ENCODE results near the gene ZNRF3. TPM values are rescaled to one million over a fixed set of nuclear protein-coding genes. Genes with fewer than 3 reads are reported as not detected.
"Not testable (repeated sequence)": the region's sequence is repeated elsewhere in the genome, so short reads cannot be mapped to it uniquely, and the experiment has no call there.

ZNRF3 gene
- total RNA-seq, 1 donor from 2014 or later = 7.9 TPM

DNA sequence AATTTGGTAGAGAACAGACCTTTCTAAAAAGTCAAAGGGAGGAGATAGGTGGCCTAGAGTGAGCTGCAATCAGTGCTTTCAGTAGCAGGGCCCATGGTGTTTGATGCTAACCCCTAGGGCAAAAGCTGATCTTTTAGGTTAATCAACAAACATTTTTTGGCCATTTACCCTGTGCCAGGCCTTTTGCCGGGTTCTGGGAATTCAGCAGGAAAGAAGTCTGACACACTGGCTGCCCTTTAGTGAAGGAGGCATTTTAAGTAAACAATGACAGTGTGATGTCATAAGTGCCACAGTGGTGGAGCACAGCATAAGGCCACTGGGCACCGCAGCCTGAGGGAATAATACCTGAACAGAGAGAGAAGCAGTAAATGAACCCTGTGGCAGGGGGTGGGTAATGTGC is 149.2 kb downstream of the ZNRF3 start:
- Histone ChIP-seq H3K27me3 (no peaks in the 10 kb centered on the region), H3K4me3 (no peak overlapping the region), H3K4me1 (peaks cover 32% of the 10 kb centered on the region), H3K27ac (peak overlapping the region; percentile 91), H3K36me3 (no peaks in the 10 kb centered on the region), H3K9me3 (no peaks in the 10 kb centered on the region)
- TF ChIP-seq, protein P1, sequence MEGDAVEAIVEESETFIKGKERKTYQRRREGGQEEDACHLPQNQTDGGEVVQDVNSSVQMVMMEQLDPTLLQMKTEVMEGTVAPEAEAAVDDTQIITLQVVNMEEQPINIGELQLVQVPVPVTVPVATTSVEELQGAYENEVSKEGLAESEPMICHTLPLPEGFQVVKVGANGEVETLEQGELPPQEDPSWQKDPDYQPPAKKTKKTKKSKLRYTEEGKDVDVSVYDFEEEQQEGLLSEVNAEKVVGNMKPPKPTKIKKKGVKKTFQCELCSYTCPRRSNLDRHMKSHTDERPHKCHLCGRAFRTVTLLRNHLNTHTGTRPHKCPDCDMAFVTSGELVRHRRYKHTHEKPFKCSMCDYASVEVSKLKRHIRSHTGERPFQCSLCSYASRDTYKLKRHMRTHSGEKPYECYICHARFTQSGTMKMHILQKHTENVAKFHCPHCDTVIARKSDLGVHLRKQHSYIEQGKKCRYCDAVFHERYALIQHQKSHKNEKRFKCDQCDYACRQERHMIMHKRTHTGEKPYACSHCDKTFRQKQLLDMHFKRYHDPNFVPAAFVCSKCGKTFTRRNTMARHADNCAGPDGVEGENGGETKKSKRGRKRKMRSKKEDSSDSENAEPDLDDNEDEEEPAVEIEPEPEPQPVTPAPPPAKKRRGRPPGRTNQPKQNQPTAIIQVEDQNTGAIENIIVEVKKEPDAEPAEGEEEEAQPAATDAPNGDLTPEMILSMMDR (IDR thresholded peaks at IDR 0.05) = no peak
- TF ChIP-seq POLR2A (IDR thresholded peaks at IDR 0.05) (no peak), POLR2AphosphoS5 (IDR thresholded peaks at IDR 0.05; ENCODE audit: insufficient read depth in 1 of 2, low read depth in 1 of 2) (no peak)
- no peak for DNase-seq (ENCODE audit: extremely low spot score in 2 of 2)
- intact Hi-C loops (cut with DNase I) = no loop called here

DNA sequence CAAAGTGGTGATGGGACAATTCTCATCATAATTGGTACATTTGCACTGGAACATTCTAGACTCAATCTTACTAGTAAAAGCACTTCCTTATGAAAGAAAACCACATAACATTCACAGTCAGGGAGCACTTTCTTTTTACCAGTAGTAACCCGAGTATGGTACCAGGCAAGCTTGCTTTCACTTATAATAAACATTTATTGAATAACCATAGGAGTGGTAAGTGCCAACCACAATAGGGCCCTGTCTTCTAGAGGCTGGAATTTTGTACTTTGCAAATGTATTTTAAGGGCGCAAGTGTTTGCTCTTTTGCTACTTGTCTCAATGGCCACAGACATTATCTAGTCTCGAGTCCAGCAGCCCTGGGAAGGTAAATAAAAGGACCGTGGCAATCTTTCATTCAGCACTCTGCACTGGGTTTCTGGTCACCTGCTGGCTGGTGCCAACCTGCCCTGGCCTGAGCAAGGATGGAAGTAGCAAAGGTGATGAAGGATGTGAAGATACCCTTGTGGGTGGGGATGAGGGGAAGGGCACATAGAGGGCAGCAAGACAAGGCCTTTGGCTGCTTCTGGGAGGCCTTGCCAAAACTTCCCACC is 154.1 kb downstream of the ZNRF3 start:
- no peak overlapping the region for H3K27ac ChIP-seq
- H3K4me3 ChIP-seq = no peak overlapping the region
- TF ChIP-seq, protein P1 (IDR thresholded peaks at IDR 0.05) = no peak
- no peak for TF ChIP-seq POLR2A (IDR thresholded peaks at IDR 0.05)
- no peak for TF ChIP-seq POLR2AphosphoS5 (IDR thresholded peaks at IDR 0.05; ENCODE audit: insufficient read depth in 1 of 2, low read depth in 1 of 2)
- H3K27me3 ChIP-seq = no peaks in the 10 kb centered on the region
- no peaks in the 10 kb centered on the region for H3K9me3 ChIP-seq
- intact Hi-C loops (cut with DNase I) = no loop called here
- no peaks in the 10 kb centered on the region for H3K36me3 ChIP-seq
- peaks cover 7% of the 10 kb centered on the region for H3K4me1 ChIP-seq
- no peak for DNase-seq (ENCODE audit: extremely low spot score in 2 of 2)

DNA sequence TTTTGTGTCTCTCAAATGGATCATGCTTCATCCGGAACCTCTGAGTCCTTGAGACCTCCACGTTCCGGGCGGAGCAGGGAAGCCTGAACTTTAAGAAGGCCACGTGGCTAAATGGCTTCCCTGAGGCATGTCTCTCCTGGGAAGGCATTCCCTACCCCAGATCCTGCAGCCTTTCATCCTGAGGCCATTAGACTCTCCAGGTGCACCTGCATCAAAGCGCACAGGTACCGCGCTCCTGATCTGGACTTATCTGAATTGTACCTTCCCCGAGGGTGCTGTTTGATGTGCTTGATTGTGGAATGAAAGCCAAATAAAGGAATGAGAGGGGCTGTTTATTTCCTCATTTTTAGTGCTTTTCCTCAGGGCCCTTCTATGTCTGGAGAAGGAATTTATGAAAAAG is 155.8 kb downstream of the ZNRF3 start:
- H3K27me3 ChIP-seq = no peaks in the 10 kb centered on the region
- no peaks in the 10 kb centered on the region for H3K9me3 ChIP-seq
- H3K27ac ChIP-seq = no peak overlapping the region
- no peak for DNase-seq (ENCODE audit: extremely low spot score in 2 of 2)
- H3K4me3 ChIP-seq = no peak overlapping the region
- intact Hi-C loops (cut with DNase I) = no loop called here
- no peaks in the 10 kb centered on the region for H3K36me3 ChIP-seq
- TF ChIP-seq POLR2AphosphoS5 (IDR thresholded peaks at IDR 0.05; ENCODE audit: insufficient read depth in 1 of 2, low read depth in 1 of 2) (no peak), POLR2A (IDR thresholded peaks at IDR 0.05) (no peak)
- TF ChIP-seq, protein P1 (IDR thresholded peaks at IDR 0.05) = no peak
- H3K4me1 ChIP-seq = peaks cover 9% of the 10 kb centered on the region

DNA sequence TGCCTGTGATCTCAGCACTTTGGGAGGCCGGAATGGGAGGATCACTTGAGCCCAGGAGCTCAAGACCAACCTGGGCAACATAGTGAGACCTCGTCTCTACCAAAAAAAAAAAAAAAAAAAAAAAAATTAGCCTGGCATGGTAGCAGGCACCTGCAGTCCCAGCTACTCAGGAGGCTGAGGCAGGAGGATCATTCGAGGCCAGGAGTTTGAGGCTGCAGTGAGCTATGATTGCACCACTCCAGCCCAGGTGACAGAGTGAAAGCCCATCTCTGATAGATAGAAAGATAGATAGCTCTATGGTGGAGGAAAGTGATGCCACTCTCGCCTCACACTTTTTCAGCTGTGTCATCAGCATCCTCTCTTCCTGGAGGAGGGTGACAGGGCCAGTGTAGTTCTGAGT is 156.3 kb downstream of the ZNRF3 start:
- H3K4me3 ChIP-seq; H3K9me3 ChIP-seq; H3K36me3 ChIP-seq; H3K27me3 ChIP-seq; DNase-seq (ENCODE audit: extremely low spot score in 2 of 2); H3K27ac ChIP-seq: not testable (repeated sequence)
- intact Hi-C loops (cut with DNase I) = loop anchor here (5.0 kb wide), 2 partner anchors 177 to 192 kb away; no protein-coding TSS in a partner anchor
- peaks cover 15% of the 10 kb centered on the region for H3K4me1 ChIP-seq

DNA sequence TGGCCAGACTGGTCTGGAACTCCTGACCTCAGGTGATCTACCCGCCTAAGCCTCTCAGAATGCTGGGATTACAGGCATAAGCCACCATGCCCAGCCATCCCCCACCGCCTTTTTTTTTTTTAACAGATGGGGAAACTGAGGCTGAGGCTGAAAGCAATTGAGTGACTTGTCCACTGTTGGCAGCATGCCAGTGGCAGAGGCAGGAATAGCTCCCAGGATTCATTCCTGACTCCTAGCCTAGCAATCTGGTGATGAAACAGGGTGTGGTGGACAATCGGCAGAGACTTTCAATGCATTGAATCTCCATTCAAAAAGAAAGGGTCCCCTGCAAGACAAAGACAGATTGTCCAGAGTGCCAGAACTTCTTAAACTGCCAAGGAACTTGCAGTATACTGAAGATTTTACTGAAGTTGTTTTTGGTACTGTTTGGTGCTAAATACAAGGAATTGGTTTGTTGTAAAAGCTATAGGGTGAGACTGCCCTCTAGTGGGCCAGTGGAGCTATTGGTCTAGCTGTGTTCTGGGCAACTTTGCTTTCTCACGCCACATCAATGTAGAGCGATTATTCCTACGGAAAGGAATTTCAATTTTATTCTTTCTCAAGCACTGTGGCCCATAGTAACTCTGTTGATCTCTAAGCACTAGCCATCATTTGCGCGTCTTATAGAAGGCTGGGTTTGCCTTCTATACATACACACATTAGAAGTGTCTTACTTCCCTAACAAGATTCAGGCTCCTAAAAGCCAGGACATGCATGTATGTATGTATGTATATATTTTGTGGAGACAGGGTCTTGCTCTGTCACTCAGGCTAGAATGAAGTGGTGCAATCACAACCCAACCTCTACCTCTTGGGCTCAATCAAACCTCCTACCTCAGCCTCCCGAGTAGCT is 157.3 kb downstream of the ZNRF3 start:
- no peaks in the 10 kb centered on the region for H3K27me3 ChIP-seq
- no peak for TF ChIP-seq POLR2AphosphoS5 (IDR thresholded peaks at IDR 0.05; ENCODE audit: insufficient read depth in 1 of 2, low read depth in 1 of 2)
- TF ChIP-seq, protein P1 (IDR thresholded peaks at IDR 0.05) = peak; percentile 82 to 96 (median 94)
- H3K4me3 ChIP-seq = no peak overlapping the region
- no peaks in the 10 kb centered on the region for H3K9me3 ChIP-seq
- DNase-seq (ENCODE audit: extremely low spot score in 2 of 2) = no peak
- intact Hi-C loops (cut with DNase I) = loop anchor here (5.0 kb wide), 2 partner anchors 178 to 193 kb away; no protein-coding TSS in a partner anchor
- peak overlapping the region; percentile 50 for H3K27ac ChIP-seq
- H3K36me3 ChIP-seq = no peaks in the 10 kb centered on the region
- peaks cover 19% of the 10 kb centered on the region for H3K4me1 ChIP-seq
